Hepatocyte (in vitro differentiated cells): ENCODE measurements around the gene ACACA.

ENCODE experiments used
- EZH2 ChIP-seq: fragments of 200-600 bp; sonication (generic); IDR thresholded peaks from 2 replicates; pipeline ENCODE4 v1.6.1; 2016; ENCODE audit warnings: antibody characterized with exemption, mild to moderate bottlenecking, borderline replicate concordance
- EZH2phosphoT487 ChIP-seq: fragments of 200-600 bp; sonication (generic); IDR thresholded peaks from one replicate; pipeline ENCODE4 v1.6.1; 2018; ENCODE audit warnings: antibody characterized with exemption, mild to moderate bottlenecking, low read depth, moderate library complexity; ENCODE audit not compliant: unreplicated experiment, severe bottlenecking
- TF ChIP-seq, protein P1 (sequence below): fragments of 200-600 bp; sonication (generic); IDR thresholded peaks from 2 replicates; pipeline ENCODE4 v1.5.1; 2016; ENCODE audit warnings: antibody characterized with exemption, mild to moderate bottlenecking; ENCODE audit not compliant: poor library complexity

DNA sequence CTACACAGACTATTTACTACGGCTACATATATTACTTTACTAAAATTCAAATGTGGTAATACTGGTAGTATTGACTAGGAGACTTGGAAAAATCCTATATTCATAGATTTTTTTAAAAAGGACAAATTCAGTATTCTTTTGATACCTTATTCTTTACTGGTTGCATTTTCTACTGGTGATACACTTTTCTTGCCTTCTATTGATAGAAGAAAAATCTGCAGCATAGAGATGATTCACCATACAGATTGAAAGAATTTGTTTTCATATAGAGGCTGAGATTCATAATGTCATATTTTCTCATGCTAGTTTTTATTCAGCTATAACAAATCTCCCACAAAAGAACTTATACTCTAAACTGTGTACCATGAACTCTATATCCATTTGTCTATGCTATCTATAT lies 226.3 kb downstream of the ACACA start:
- TF ChIP-seq, protein P1, sequence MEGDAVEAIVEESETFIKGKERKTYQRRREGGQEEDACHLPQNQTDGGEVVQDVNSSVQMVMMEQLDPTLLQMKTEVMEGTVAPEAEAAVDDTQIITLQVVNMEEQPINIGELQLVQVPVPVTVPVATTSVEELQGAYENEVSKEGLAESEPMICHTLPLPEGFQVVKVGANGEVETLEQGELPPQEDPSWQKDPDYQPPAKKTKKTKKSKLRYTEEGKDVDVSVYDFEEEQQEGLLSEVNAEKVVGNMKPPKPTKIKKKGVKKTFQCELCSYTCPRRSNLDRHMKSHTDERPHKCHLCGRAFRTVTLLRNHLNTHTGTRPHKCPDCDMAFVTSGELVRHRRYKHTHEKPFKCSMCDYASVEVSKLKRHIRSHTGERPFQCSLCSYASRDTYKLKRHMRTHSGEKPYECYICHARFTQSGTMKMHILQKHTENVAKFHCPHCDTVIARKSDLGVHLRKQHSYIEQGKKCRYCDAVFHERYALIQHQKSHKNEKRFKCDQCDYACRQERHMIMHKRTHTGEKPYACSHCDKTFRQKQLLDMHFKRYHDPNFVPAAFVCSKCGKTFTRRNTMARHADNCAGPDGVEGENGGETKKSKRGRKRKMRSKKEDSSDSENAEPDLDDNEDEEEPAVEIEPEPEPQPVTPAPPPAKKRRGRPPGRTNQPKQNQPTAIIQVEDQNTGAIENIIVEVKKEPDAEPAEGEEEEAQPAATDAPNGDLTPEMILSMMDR = no peak
- TF ChIP-seq EZH2phosphoT487 (no peak), EZH2 (no peak)
